HepG2 (cell line): ENCODE measurements around the gene DDX39B. TPM values are rescaled to one million over a fixed set of nuclear protein-coding genes. Genes with fewer than 3 reads are reported as not detected.

Experiments used
- AHR ChIP-seq: IDR thresholded peaks from 2 replicates; pipeline ENCODE4 v1.6.1; 2018; ENCODE audit warnings: missing genetic modification reagents, missing compliant biosample characterization
- DNMT3B ChIP-seq: conservative IDR thresholded peaks from 2 replicates; pipeline ENCODE4 v1.6.1; 2016; ENCODE audit warnings: missing biosample characterization, control low read depth
- PHB2 ChIP-seq: fragments of 450-650 bp; IDR thresholded peaks from 2 replicates; pipeline ENCODE4 v1.6.1; 2018; ENCODE audit not compliant: partially characterized antibody
- ZNF354B ChIP-seq: sonication (generic); formaldehyde crosslinking; IDR thresholded peaks from 2 replicates; pipeline ENCODE4 v1.8.0; 2022; ENCODE audit warnings: mild to moderate bottlenecking, missing genetic modification reagents
- ZNF556 ChIP-seq: sonication (generic); formaldehyde crosslinking; IDR thresholded peaks from 2 replicates; pipeline ENCODE4 v1.4.0; 2020; ENCODE audit warnings: mild to moderate bottlenecking, missing genetic modification reagents, borderline replicate concordance
- ZSCAN20 ChIP-seq: sonication (generic); formaldehyde crosslinking; IDR thresholded peaks from 2 replicates; pipeline ENCODE4 v1.4.0; 2020; ENCODE audit warnings: missing genetic modification reagents, mild to moderate bottlenecking, borderline replicate concordance
- polyA plus RNA-seq, 8 experiments: library from polyadenylated mRNA; depleted of rRNA in 3 of 8; stranded (reverse) in 7 of 8; unstranded in 1 of 8; fragments of >200 nt; fragmentation: Illumina TruSeq in 4 of 8; extraction: Trizol in 4 of 8; gene quantifications; 2 replicates each; pipeline versions ENCODE4 v1.2.1 to v1.2.3, GENCODE V29; 2011 to 2016; ENCODE audit warnings: low read depth in 4 of 8, missing spikeins in 1 of 8, mixed read lengths in 1 of 8; ENCODE audit not compliant: insufficient read depth in 1 of 8
- total RNA-seq, 5 experiments: library from RNA; depleted of rRNA; stranded (reverse); fragments of >200 nt; fragmentation: Illumina TruSeq; extraction: Trizol; gene quantifications; 2 replicates each; pipeline ENCODE4 v1.2.3, GENCODE V29; 2016; ENCODE audit warnings: low read depth in 1 of 5
- TF ChIP-seq, protein P1 (sequence below), 2 experiments: fragments of 450-650 bp in 1 of 2; sonication (generic) in 1 of 2; formaldehyde crosslinking in 1 of 2; IDR thresholded peaks; 2 replicates each; pipeline versions ENCODE4 v1.6.1 to v1.8.0; 2016 to 2022; ENCODE audit warnings: antibody characterized with exemption in 1 of 2, mild to moderate bottlenecking in 1 of 2, missing genetic modification reagents in 1 of 2
- TF ChIP-seq, protein P2 (sequence below): sonication (generic); formaldehyde crosslinking; IDR thresholded peaks from 2 replicates; pipeline ENCODE4 v1.5.0; 2020; ENCODE audit warnings: mild to moderate bottlenecking, missing genetic modification reagents
- TF ChIP-seq, protein P3 (sequence below): sonication (generic); formaldehyde crosslinking; IDR thresholded peaks from 2 replicates; pipeline ENCODE4 v1.9.0; 2021; ENCODE audit warnings: mild to moderate bottlenecking, missing genetic modification reagents

DDX39B gene
- total and polyA plus RNA-seq, 2 of the 13 experiments (the other 11 are each of a cell fraction or from before 2014, with no cell fraction given) = 570 to 678 TPM

DNA sequence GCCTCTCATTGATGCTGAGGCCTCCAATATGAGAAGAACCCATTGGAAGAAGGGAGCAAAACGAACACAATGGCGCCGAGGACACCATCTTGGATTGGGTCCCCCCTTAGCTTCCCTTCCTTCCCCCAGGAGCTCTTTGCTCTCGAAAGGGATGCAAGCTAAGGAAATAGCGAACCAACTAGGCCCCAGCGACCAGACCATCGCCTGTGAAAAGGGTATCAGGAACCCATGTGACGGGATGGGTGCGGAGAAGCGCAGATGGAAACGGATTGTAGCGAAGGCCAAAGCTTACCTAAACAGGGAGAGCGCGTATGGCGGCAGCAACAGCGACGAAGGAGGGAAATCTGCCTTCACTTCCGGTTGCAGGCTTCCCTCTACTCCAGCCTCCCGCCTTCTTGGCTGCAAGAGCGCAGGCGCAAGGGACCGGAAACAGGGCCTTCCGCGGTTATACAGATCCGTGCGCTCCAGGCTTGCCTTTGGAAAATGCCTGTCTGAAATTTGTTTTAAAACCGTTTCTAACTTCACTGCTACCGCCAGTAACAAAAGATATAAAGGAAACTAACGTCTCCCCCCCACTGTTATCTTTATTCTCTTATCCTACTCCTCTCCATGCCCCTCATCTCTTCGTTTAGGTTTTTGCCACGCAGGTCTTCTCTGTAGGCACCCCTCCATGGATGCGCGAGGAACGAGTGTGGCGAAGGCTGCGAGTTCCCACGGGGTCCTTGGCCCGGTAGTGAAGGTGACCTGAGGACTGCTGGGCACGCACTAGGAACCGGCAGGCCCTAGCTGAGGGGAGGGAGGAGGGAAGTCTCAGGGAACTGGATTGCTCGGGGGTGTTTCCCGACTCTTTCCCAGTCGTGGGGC lies at the start of gene DDX39B (continued):
- TF ChIP-seq, protein P1, sequence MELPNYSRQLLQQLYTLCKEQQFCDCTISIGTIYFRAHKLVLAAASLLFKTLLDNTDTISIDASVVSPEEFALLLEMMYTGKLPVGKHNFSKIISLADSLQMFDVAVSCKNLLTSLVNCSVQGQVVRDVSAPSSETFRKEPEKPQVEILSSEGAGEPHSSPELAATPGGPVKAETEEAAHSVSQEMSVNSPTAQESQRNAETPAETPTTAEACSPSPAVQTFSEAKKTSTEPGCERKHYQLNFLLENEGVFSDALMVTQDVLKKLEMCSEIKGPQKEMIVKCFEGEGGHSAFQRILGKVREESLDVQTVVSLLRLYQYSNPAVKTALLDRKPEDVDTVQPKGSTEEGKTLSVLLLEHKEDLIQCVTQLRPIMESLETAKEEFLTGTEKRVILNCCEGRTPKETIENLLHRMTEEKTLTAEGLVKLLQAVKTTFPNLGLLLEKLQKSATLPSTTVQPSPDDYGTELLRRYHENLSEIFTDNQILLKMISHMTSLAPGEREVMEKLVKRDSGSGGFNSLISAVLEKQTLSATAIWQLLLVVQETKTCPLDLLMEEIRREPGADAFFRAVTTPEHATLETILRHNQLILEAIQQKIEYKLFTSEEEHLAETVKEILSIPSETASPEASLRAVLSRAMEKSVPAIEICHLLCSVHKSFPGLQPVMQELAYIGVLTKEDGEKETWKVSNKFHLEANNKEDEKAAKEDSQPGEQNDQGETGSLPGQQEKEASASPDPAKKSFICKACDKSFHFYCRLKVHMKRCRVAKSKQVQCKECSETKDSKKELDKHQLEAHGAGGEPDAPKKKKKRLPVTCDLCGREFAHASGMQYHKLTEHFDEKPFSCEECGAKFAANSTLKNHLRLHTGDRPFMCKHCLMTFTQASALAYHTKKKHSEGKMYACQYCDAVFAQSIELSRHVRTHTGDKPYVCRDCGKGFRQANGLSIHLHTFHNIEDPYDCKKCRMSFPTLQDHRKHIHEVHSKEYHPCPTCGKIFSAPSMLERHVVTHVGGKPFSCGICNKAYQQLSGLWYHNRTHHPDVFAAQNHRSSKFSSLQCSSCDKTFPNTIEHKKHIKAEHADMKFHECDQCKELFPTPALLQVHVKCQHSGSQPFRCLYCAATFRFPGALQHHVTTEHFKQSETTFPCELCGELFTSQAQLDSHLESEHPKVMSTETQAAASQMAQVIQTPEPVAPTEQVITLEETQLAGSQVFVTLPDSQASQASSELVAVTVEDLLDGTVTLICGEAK (IDR thresholded peaks at IDR 0.05) = peak; percentile 57
- TF ChIP-seq, protein P1 (CRISPR knock-in tag; IDR thresholded peaks at IDR 0.05) = peak; percentile 86; the same call in 1 of the 2 replicates
- TF ChIP-seq, protein P2, sequence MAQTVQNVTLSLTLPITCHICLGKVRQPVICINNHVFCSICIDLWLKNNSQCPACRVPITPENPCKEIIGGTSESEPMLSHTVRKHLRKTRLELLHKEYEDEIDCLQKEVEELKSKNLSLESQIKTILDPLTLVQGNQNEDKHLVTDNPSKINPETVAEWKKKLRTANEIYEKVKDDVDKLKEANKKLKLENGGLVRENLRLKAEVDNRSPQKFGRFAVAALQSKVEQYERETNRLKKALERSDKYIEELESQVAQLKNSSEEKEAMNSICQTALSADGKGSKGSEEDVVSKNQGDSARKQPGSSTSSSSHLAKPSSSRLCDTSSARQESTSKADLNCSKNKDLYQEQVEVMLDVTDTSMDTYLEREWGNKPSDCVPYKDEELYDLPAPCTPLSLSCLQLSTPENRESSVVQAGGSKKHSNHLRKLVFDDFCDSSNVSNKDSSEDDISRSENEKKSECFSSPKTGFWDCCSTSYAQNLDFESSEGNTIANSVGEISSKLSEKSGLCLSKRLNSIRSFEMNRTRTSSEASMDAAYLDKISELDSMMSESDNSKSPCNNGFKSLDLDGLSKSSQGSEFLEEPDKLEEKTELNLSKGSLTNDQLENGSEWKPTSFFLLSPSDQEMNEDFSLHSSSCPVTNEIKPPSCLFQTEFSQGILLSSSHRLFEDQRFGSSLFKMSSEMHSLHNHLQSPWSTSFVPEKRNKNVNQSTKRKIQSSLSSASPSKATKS = 0 out of 2 replicates have a peak, but pooled peaks have one; percentile 82
- no peak; the same call in 1 of the 2 replicates for TF ChIP-seq ZNF556 (CRISPR knock-in tag)
- TF ChIP-seq ZNF354B (CRISPR knock-in tag) = 0 out of 2 replicates have a peak, but pooled peaks have one; percentile 71
- 0 out of 2 replicates have a peak, but pooled peaks have one; percentile 67 for TF ChIP-seq ZSCAN20 (CRISPR knock-in tag)
- TF ChIP-seq, protein P3, sequence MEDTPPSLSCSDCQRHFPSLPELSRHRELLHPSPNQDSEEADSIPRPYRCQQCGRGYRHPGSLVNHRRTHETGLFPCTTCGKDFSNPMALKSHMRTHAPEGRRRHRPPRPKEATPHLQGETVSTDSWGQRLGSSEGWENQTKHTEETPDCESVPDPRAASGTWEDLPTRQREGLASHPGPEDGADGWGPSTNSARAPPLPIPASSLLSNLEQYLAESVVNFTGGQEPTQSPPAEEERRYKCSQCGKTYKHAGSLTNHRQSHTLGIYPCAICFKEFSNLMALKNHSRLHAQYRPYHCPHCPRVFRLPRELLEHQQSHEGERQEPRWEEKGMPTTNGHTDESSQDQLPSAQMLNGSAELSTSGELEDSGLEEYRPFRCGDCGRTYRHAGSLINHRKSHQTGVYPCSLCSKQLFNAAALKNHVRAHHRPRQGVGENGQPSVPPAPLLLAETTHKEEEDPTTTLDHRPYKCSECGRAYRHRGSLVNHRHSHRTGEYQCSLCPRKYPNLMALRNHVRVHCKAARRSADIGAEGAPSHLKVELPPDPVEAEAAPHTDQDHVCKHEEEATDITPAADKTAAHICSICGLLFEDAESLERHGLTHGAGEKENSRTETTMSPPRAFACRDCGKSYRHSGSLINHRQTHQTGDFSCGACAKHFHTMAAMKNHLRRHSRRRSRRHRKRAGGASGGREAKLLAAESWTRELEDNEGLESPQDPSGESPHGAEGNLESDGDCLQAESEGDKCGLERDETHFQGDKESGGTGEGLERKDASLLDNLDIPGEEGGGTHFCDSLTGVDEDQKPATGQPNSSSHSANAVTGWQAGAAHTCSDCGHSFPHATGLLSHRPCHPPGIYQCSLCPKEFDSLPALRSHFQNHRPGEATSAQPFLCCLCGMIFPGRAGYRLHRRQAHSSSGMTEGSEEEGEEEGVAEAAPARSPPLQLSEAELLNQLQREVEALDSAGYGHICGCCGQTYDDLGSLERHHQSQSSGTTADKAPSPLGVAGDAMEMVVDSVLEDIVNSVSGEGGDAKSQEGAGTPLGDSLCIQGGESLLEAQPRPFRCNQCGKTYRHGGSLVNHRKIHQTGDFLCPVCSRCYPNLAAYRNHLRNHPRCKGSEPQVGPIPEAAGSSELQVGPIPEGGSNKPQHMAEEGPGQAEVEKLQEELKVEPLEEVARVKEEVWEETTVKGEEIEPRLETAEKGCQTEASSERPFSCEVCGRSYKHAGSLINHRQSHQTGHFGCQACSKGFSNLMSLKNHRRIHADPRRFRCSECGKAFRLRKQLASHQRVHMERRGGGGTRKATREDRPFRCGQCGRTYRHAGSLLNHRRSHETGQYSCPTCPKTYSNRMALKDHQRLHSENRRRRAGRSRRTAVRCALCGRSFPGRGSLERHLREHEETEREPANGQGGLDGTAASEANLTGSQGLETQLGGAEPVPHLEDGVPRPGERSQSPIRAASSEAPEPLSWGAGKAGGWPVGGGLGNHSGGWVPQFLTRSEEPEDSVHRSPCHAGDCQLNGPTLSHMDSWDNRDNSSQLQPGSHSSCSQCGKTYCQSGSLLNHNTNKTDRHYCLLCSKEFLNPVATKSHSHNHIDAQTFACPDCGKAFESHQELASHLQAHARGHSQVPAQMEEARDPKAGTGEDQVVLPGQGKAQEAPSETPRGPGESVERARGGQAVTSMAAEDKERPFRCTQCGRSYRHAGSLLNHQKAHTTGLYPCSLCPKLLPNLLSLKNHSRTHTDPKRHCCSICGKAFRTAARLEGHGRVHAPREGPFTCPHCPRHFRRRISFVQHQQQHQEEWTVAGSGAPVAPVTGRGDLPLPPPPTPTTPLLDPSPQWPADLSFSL = no peak
- peak; percentile 74 for TF ChIP-seq AHR (CRISPR knock-in tag)
- no peak for TF ChIP-seq PHB2
- no peak; the same call in none of the 2 replicates for TF ChIP-seq DNMT3B
